ENCODE results near the gene PRSS12. TPM values are rescaled to one million over a fixed set of nuclear protein-coding genes. Genes with fewer than 3 reads are reported as not detected.

The PRSS12 gene
- total and polyA plus RNA-seq, 2 experiments from 2014 or later = 0.42 to 0.48 TPM

DNA sequence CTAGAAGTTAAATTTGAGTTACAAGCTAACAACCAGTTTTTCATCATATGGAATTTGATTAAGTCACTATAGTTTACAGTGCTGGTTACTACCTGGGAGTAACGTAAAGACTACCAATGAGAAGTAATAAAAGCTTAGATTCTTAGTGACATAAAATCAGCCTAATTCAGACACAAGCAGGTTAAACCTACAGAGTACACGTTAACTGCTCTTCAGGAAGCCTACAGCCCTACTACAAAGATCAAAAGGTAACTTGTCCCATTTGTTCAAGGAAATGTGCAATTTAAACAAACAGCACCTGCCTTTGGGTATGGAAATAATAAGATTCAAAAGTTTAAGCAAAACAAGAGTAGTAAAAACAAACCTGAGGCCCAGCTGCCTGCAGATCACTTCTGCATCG lies 21.5 kb downstream of the PRSS12 start:
- TF ChIP-seq CTCF (IDR thresholded peaks at IDR 0.05; ENCODE audit: low read depth, low read length) = no peak
- Histone ChIP-seq H3K27ac (no peak overlapping the region), H3K4me1 (ENCODE audit: low read depth) (no peaks in the 10 kb centered on the region), H3K4me3 (no peak overlapping the region), H3K9me3 (ENCODE audit: low read depth) (no peaks in the 10 kb centered on the region), H3K36me3 (no peaks in the 10 kb centered on the region), H3K27me3 (no peaks in the 10 kb centered on the region)
- DNase-seq (ENCODE audit: low read depth in 1 of 2, low spot score in 1 of 2) = no peak

GRCh38 chr4:118329849-118330248 lies 23.0 kb downstream of the PRSS12 start:
- Histone ChIP-seq H3K27me3 (no peaks in the 10 kb centered on the region), H3K27ac (no peak overlapping the region), H3K9me3 (ENCODE audit: low read depth) (no peaks in the 10 kb centered on the region), H3K36me3 (no peaks in the 10 kb centered on the region), H3K4me1 (ENCODE audit: low read depth) (no peaks in the 10 kb centered on the region), H3K4me3 (no peak overlapping the region)
- no peak for DNase-seq (ENCODE audit: low read depth in 1 of 2, low spot score in 1 of 2)
- no peak for TF ChIP-seq CTCF (IDR thresholded peaks at IDR 0.05; ENCODE audit: low read depth, low read length)

DNA sequence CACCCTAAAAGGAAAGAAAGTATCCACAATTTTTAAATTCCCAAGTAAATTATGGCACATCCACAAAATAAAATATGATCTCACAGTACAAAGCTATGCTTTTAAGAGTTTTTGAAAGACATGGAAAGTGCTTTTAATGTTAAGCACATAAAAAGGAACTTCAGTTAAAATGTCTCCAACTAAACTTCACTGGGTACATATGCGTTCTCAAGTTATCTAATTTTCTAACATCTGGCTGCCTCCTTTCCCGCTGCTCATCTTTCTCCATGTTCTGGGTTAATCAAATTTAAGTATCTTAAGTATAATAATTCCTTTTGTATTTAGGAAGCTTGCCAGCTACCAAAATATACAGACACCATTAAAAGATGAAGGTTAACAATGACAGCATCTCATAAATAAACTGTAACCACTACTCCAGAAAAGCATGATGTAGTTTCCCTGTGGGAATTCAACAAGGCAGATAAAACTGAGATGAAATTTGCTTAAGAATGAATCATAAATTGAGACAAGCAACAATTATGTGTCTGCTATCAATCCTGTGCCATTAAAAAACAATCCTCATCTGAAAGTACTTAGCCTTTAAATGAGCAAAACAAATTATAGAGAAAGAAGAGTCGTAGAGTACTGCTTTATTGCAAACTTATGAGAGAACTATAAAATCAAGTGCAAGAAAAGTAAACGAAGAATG lies 25.1 kb downstream of the PRSS12 start:
- H3K27me3 ChIP-seq = no peaks in the 10 kb centered on the region
- no peak for TF ChIP-seq CTCF (IDR thresholded peaks at IDR 0.05; ENCODE audit: low read depth, low read length)
- no peak overlapping the region for H3K4me3 ChIP-seq
- H3K36me3 ChIP-seq = no peaks in the 10 kb centered on the region
- H3K4me1 ChIP-seq (ENCODE audit: low read depth) = peaks cover 5% of the 10 kb centered on the region
- H3K27ac ChIP-seq = no peak overlapping the region
- H3K9me3 ChIP-seq (ENCODE audit: low read depth) = no peaks in the 10 kb centered on the region
- DNase-seq (ENCODE audit: low read depth in 1 of 2, low spot score in 1 of 2) = no peak

- no peak for TF ChIP-seq CTCF (IDR thresholded peaks at IDR 0.05; ENCODE audit: low read depth, low read length)
- H3K4me3 ChIP-seq = no peak overlapping the region
- DNase-seq (ENCODE audit: low read depth in 1 of 2, low spot score in 1 of 2) = no peak
- no peaks in the 10 kb centered on the region for H3K9me3 ChIP-seq (ENCODE audit: low read depth)
- no peaks in the 10 kb centered on the region for H3K27me3 ChIP-seq
- H3K4me1 ChIP-seq (ENCODE audit: low read depth) = peaks cover 6% of the 10 kb centered on the region
- no peak overlapping the region for H3K27ac ChIP-seq
- H3K36me3 ChIP-seq = no peaks in the 10 kb centered on the region
These were observed 26.2 kb downstream of the PRSS12 start for GRCh38 chr4:118326585-118326984.

GRCh38 chr4:118325431-118325830 lies 27.4 kb downstream of the PRSS12 start:
- no peak for TF ChIP-seq CTCF (IDR thresholded peaks at IDR 0.05; ENCODE audit: low read depth, low read length)
- Histone ChIP-seq H3K27me3 (no peaks in the 10 kb centered on the region), H3K4me1 (ENCODE audit: low read depth) (peaks cover 6% of the 10 kb centered on the region), H3K36me3 (no peaks in the 10 kb centered on the region), H3K27ac (no peak overlapping the region), H3K4me3 (no peak overlapping the region), H3K9me3 (ENCODE audit: low read depth) (no peaks in the 10 kb centered on the region)
- DNase-seq (ENCODE audit: low read depth in 1 of 2, low spot score in 1 of 2) = no peak

Measured in cardiac muscle cell (in vitro differentiated cells and primary cell).